HG02973 (cell line): ENCODE results near the gene SLC6A6.

ENCODE experiments used
- ATAC-seq: cut with Tn5 transposase; IDR thresholded peaks from one replicate; pipeline ENCODE4 v1.9.1; 2021; ENCODE audit warnings: moderate library complexity; ENCODE audit not compliant: unreplicated experiment

SLC6A6 gene

DNA sequence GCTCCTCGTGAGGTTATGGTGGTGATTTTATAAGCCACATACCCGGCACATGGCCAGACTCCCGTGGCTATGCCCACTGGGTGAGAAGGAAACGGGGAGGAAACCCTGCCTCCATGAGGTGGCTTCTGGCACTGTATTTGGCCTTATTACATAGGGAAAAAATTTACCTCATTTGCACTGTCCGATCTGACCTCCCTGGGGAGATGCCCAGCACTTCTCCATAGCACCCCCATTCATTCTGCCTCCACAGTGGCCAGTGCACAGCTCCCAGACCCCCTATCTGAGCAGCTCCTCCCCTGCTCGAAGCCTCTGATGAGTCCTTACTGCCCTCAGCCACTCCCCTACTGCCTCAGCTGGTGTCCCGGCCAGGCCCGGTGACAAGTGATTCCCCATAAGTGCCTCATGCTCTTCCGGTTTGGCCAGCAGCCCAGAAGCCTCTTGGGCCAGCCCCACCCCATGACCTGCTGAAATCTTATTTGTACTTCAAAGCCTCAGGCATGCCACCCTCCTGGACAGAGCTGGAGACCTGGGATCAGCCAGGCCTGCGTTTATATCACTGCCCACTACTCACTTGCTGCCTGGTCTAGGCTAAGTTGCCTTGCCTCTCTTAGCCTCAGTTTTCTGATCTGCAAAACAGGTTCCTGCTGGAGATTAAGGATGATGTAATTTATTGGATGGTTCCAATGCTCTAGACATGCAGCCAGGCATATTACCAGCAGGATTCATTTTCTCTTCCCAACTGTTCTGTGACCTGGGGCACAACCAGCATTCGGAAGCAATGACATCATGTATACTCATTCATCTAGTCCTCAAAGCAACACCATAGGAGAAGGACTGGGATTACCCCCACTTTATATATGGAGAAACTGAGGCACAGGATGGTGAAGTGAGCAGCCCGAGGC, 30.6 kb upstream of the SLC6A6 start:
- no peak for ATAC-seq

DNA sequence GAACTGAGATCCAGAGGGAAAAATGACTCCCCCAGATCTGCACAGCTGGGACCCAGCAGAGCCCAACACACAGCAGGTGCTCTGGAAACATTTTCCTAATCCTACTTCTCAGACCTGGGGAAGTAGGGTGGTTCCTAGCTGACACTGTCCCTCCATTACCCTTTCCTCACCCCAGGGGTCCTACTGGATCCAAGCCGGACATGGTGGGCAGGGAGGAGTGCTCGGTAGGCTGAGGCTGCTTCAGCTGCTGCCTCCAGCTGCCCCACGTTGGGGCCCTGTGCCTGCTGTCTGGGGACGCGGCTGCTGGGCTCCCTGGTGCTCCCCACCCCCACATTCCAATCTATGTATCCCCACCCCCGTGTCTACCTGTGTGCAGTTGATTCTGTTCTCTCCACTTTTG, 29.8 kb upstream of the SLC6A6 start:
- ATAC-seq: no peak

DNA sequence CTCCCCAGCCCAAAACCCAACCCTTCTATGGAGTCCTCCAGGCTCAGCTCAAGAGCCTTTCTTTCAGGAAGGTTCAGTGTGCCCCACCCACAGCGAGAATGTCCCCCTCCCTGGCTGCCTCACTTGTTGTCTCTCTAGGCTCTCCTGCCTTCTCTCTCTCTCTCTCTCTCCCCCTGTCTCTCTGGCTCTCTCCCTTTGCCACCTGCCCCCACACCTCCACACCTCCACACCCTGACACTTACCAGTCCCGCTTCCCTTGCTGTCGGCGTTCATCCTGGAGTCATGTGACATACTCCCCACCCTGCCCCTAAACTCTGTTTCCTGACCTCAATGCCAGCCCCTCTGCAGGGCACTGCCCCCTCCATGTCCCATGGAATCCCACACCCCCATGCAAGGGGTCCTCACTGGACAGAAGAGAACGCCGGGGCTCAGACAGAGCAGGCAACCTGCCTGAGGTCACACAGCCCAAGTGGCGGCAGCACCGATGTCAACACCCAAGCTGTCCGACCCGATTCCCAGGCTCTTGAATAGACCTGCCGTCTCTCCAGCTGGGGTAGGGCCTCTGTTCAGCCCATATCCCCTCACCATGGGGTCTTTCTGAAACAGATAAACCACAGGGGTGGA, 28.5 kb upstream of the SLC6A6 start:
- no peak for ATAC-seq

DNA sequence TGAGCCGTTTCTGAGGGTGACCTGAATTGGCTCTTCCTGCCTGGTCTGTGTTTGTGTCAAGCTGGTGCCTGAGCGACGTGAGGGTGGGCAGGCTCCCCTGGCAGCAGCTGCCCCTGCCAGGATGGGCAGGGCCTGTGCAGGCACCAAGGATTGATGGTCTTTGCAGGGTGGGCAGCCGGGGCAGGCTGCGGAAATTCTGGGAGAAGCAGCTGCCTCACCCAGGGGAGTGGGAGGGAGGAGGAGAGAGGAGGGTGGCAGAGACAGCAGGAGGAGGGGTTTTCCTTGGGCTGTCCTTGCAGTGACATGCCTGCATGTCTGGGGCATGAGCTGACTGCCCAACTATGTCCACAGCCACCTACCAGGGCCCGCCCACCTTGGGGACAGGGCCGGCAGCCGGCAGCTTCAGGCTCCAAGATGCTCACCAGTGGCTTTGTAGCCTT, 27.9 kb upstream of the SLC6A6 start:
- ATAC-seq: no peak

DNA sequence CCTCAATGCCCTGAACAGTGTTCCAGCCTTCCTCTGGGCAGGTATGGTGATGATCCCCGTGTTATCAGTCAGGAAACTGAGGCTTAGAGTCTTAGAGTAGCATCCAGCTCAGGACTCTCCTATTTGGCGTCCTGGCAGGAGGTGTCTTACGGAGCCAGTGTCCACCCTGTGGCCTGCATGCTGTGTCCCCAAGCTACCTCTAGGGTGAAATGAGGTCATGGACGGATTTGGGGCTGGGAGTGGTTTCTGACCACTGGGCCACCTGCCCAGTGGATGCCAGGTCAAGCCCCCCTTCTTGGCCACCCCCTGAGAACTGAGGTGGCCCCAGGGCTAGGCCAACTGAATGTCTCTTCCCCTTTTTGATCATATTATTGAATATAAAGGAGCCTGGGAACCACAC, 27.2 kb upstream of the SLC6A6 start:
- ATAC-seq: no peak

DNA sequence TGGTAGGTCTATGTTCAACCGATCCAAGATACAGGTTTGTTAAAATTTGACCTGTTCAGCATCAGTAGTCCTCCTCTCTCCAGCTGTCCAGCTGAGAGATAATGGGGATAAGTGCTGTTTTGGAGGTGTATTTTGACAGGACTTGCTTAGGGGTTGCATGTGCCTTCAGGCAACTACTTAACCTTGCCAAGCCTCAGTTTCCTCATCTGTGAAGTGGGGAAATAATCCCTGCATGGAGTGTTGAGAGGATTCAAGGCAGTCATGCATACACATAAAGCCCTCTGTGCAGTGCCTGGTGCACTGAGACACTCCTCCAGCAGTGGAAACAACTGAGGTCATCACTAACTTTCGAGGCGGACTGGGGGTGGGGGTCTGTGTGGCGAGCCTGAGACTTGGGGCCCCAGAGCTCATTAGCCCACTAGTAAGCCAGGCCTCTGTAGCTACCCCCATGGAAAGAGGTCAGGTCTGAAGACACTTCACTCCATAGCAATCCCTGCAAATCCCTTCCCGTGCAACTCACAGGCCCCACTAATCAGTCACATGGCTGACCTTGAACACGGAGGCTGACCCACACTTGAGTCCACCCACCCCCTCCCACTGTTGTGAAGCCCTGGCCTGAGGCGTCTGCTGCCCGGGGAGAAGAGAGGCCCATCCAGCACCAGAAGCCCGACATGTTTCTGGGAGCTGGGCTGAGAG, 25.9 kb upstream of the SLC6A6 start:
- ATAC-seq: no peak

DNA sequence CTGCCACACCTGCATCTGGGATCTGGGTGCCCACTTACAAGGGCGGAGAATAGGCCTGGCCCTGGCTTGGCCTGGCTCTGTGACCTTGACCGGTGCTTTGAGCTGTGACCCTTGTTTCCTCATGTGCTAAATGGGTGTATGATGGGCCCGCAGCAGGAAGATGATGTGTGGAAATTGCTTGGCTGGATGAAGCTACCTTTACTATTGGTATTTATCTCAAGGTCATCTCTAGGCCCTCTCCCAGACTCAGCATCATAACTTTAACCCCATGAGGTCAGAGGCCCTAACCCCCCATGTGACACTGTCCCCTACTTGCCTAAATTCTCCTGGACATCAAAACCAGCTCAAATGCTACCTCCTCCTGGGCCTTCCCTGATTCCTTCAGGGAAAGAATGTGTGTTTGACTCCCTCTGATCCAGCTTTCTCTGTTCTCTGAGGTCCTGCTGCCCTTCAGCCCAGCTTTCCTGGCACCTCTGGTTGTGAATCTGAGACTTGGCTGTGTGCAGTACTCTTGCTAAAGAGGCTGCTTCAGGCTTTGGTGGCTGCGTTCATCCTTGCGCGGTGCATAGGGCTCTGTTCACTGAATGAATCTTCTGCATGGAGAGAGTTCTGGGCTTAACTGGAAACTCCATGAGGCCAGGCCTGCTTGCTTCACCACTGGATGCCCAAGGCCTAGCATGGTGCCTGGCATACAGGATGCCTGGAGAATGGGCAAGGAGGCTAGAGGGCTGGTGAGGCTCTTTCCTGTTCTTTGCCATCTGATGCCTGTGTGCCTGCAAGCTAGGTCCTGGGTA, 25.2 kb upstream of the SLC6A6 start:
- ATAC-seq: no peak

DNA sequence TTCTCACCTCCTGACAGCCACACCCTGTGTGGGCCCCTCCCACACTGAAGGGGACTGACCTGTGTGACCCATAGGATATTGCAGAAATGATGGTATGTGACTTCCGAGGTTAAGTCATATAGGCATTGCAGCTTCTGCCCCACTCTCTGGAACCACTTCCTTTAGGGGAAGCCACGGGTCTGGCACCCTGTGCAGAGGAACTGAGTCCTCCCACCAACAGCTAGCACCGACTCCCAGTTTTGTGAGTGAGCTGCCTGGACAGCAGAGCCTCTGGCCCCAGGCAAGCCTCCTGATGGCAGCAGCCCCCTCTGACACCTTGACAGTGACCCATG, 24.6 kb upstream of the SLC6A6 start:
- peak; percentile 71 for ATAC-seq

DNA sequence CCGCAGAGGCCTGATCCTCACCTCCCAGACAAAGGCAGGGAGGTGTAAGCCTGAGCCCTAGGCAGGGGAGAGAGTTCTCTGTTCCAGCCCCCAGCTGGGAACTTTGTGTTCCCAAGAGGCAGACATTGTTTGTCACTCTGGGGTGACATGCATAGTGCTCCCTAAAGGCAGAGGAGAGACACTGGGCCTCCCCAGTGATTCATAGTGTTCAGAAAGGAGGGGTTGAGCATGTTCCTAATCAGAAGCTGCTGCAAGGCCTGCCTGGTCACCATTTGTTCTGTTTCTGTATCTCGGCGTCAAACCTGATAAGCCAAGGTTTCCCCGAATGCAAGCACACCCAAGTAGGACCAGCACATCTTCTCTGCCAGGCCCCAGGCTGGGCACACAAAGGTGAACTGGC, 24.0 kb upstream of the SLC6A6 start:
- ATAC-seq: no peak

DNA sequence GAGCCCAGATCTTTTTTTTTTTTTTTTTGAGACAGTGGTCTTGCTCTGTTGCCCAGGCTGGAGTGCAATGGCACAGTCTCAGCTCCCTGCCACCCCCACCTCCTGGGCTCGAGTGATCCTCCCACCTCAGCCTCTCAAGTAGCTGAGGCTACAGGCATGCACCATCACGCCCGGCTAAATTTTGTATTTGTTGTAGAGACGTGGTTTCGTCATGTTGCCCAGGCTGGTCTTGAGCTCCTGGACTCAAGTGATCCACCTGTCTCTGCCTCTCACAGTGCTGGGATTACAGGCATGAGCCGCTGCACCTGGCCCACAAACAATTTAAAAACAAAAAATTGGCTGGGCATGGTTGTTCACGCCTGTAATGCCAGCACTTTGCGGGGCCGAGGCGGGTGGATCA, 22.6 kb upstream of the SLC6A6 start:
- ATAC-seq: no peak

DNA sequence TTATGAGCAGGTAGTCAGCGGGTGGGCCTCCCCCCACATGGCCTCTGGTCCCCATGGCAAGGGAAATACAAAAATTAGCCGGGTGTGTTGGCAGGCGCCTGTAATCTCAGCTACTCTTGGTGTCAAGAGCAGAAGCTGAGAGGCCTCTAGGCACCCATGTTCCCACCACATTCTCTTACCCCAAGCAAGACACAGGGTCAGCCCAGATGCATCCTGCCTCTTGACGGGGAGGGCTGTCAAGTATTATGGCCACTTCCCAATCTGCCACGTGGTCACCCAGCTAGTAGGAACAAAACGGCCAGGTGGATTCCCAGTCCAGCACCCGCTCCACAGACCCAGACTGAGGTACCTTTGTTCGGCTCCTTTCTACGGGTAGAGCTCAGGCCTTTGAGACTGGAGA, 16.2 kb upstream of the SLC6A6 start:
- ATAC-seq: no peak

DNA sequence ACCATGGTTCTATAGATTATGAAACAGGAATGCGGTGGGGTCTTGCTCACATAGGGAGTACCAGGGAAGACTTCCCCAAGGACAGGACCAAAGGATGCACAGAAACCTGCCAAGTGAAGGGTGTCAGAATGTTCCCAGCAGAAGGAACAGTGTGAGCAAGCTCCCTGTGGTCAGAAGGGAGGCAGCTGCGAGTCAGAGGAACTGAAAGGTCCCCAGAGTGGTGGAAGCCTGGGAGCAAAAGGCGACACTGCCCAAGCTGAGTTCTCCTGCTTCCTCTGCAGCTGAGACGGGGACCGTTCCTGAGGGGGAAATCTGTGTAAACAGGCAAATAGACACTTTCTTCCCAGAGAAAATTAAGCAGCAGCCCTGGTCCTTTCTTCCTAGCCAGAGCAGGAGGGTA, 14.2 kb upstream of the SLC6A6 start:
- no peak for ATAC-seq

DNA sequence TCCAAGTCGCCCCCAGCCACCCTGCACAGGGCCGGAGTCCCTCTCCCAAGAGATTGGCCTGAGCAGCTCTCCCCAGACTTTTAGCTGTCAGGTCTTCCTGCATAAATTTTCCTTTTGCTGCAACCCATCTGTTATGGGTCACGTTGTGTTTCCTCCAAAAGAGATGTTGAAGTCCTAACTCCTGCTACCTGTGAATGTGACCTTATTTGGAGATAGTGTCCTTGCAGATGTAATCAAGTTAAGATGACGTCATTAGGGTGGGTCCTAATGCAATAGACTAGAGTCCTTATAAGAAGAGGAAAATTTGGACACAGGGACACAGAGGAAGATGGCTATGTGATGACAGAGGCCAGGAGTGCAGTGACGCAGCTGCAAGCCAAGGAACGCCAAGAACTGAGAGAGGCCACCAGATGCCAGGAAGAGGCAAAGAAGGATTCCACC, 13.2 kb upstream of the SLC6A6 start:
- no peak for ATAC-seq

DNA sequence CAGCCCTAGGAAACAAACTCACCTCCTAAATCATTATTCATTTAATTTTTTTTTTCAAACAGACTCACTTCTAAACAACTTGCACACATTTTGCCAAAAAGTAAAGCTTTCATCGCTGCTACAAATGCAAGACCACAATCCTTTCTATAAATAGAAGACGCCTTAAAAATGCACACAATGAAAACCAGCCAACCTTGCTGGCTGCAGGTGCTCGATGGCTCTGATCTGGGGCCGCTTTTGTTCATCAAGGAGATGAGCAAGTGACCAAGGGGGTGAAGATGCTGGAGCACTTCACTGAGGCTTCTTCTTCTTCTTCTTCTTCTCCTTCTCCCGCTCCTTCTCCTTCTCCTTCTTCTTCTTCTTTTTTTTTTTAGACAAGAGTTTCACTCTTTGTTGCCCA, 12.7 kb upstream of the SLC6A6 start:
- no peak for ATAC-seq

DNA sequence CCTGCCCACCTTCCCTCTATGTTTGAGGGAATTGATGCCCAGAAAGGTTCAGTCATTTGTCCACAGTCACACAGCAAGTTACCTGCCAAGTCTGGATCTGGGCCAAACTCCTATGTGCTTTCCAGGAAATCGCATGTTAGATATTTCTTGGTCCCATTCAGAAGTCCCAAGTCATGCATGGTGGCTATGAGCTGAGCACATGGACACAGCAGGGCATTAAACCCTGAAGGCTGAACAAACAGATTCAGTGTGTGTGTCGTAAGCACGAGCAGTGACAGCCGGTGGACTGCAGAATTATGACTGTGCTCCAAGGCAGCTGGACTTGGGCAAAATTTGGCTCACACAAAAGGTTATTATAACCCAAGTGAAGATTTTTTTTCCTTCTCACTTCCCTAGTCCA, 11.4 kb upstream of the SLC6A6 start:
- no peak for ATAC-seq

DNA sequence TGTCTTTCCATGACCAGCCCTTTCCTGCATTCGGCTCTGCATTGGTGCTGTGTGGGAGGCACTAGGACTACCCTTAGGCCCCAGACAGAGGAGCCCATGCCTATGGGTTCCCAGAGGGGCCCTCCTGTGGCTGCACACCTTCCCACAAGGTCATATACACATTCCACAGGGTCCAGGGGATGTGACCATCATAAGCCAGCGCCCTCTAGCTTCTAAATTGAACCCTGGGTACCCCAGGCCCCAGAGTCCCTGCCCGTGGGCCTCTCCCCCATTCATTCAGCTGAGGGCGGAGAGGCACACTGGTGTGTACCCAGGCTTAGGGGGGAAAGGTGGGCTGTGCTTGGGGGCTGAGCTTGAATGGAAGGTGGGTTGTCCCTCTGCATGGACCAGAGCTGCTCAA, 10.2 kb upstream of the SLC6A6 start:
- no peak for ATAC-seq

DNA sequence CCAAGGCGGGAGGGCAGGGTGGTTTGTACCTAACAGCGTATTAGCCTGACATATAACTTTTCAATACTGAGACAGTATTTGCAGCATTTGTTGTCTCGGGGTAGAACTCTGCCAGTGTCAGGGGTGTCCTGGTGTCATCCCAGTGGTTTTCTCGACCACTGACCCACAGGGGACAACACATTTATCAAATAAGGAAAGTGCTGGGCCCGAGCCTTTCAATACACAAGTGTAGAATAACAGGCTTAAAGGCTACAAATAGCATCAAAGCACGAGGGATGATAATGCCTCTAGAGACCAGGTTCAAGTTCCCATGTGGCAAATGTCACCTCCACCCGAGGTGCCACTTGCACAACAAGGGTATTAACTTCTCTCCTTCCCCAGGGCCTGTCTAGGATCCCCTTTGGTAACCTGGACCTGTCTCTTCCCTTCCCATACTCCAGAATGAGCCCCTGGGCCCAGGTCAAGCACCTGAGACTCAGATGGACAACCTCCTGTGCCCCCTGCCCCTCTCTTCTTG, 9.5 kb upstream of the SLC6A6 start:
- no peak for ATAC-seq

DNA sequence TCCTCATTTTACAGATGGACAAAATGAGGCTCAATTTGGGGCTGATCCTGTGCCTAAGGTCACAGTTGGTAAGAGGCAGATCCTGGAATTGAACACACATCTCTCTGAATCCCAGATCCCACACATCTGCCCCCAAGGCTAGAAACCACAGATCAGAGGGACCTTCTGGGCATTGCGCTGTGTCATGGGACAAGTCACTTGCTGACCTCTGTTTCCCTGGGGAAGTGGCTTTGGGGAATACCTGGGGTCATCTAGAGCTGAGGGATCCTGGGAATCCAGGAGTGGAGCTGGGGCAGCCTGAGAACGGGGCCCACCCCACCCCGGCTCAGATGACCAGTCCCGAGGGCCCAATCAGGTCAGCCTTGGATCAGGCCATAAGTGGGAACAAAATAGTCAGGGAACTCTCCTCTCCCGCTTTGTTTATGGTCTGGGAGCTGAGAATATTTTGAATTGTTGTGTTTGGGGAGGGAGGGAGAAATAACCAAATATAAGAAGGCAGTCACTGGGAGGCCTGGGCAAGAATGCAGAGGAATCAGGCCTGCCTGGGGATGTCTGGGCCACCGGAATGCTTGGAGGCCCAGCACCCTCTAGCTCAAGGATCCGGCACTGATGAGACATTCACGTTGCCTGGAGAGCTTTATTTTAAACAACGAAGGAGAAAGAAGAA, 8.8 kb upstream of the SLC6A6 start:
- no peak for ATAC-seq

DNA sequence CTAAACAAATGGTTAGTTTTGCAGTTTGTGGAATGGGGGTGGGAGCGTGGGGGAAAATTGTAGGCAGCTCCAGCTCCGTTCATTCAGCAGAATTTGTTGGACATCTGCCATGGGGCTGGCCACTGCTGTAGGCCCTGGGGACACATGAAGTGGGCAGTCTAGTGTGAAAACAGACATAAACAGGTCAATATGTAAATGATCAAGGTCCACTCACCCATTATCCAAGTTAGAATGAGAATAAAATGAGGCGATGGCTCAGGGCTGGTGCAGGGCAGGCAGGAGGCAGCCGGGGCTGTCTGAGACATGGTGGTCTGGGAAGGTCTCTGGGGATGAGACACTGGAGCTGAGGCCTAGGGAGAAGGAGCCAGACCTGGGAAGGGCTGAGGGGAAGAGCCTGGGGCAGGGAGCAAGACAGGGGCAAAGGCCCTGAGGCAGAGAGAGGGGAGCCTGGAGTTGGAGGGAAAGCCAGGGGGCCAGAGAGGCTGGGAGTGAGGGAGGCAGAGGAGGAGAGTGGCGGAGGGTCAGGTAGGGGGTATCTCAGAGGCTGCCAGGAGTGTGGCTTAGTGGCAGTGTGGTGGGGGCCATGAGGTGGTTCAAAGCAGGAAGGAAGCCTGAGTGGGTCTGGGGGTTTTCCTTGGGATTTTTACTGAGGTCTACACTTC, 6.2 kb upstream of the SLC6A6 start:
- ATAC-seq: no peak

DNA sequence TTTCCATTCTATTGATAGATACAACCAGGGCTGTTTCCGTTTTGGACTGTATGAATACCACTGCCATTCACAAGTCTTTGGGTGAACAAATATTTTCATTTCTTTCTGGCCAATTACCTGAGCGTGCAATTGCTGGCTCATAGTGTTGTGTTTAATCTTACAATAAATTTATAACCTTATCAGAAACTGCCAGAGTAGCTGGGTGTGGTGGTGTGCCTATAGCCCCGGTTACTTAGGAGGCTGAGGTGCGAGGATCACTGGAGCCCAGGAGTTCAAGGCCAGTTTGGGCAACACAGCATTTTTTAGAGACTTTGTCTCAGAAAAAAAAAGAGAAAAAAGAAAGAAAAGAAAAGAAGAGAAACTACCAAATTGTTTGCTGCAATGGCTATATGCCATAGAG, 5.4 kb upstream of the SLC6A6 start:
- no peak for ATAC-seq
